SK-N-SH treated with all-trans-retinoic acid at 6 μM for 48 hours (cell line): ENCODE measurements around the gene APC2.

Experiments used
- ATAC-seq: fragments of 200-7000 bp; cut with Tn5 transposase; 3 replicates; pipeline ENCODE4 v1.9.1; 2020; ENCODE audit warnings: mild to moderate bottlenecking, moderate library complexity
- ARNTL ChIP-seq: fragments of 450-650 bp; formaldehyde crosslinking; IDR thresholded peaks from 2 replicates; pipeline ENCODE4 v1.5.0; 2020; ENCODE audit warnings: low read depth, mild to moderate bottlenecking, moderate library complexity, borderline replicate concordance
- BACH2 ChIP-seq: fragments of 250-450 bp; sonication (Bioruptor Pico); IDR thresholded peaks from 2 replicates; pipeline ENCODE4 v1.9.0; 2021; ENCODE audit warnings: mild to moderate bottlenecking, borderline replicate concordance
- CREB5 ChIP-seq: fragments of 250-450 bp; sonication (Bioruptor Pico); IDR thresholded peaks from 2 replicates; pipeline ENCODE4 v1.5.1; 2020; ENCODE audit warnings: low read depth, mild to moderate bottlenecking, moderate library complexity
- CSDC2 ChIP-seq: fragments of 250-450 bp; sonication (Bioruptor Pico); IDR thresholded peaks from 2 replicates; pipeline ENCODE4 v1.5.0; 2020; ENCODE audit warnings: mild to moderate bottlenecking, moderate library complexity
- CSRNP3 ChIP-seq: fragments of 250-450 bp; sonication (Bioruptor Pico); IDR thresholded peaks from 2 replicates; pipeline ENCODE4 v1.5.1; 2021; ENCODE audit warnings: mild to moderate bottlenecking, moderate library complexity
- ESRRG ChIP-seq: fragments of 250-450 bp; sonication (Bioruptor Pico); IDR thresholded peaks from 2 replicates; pipeline ENCODE4 v1.6.1; 2021; ENCODE audit warnings: mild to moderate bottlenecking
- GLIS3 ChIP-seq: fragments of 250-450 bp; sonication (Bioruptor Pico); IDR thresholded peaks from 2 replicates; pipeline ENCODE4 v1.5.0; 2020; ENCODE audit warnings: mild to moderate bottlenecking, moderate library complexity
- ISL1 ChIP-seq: fragments of 250-450 bp; sonication (Bioruptor Pico); IDR thresholded peaks from 2 replicates; pipeline ENCODE4 v2.1.2; 2022; ENCODE audit warnings: mild to moderate bottlenecking, moderate library complexity
- OSR1 ChIP-seq: fragments of 250-450 bp; sonication (Bioruptor Pico); IDR thresholded peaks from 2 replicates; pipeline ENCODE4 v1.8.0; 2022; ENCODE audit warnings: moderate library complexity, mild to moderate bottlenecking, inconsistent platforms
- PATZ1 ChIP-seq: fragments of 250-450 bp; sonication (Bioruptor Pico); IDR thresholded peaks from 2 replicates; pipeline ENCODE4 v1.8.0; 2020; ENCODE audit warnings: mild to moderate bottlenecking, moderate library complexity, borderline replicate concordance
- POU6F1 ChIP-seq: fragments of 250-450 bp; sonication (Bioruptor Pico); IDR thresholded peaks from 2 replicates; pipeline ENCODE4 v1.8.0; 2021; ENCODE audit warnings: low read depth, mild to moderate bottlenecking, moderate library complexity, borderline replicate concordance
- PPARA ChIP-seq: fragments of 250-450 bp; sonication (Bioruptor Pico); IDR thresholded peaks from 2 replicates; pipeline ENCODE4 v1.5.0; 2020; ENCODE audit warnings: mild to moderate bottlenecking, borderline replicate concordance
- RARB ChIP-seq: fragments of 250-450 bp; sonication (Bioruptor Pico); IDR thresholded peaks from 2 replicates; pipeline ENCODE4 v1.8.0; 2021; ENCODE audit warnings: mild to moderate bottlenecking, moderate library complexity
- SNAI2 ChIP-seq: fragments of 250-450 bp; sonication (Bioruptor Pico); IDR thresholded peaks from 2 replicates; pipeline ENCODE4 v1.5.0; 2020; ENCODE audit warnings: mild to moderate bottlenecking, moderate library complexity
- TCF4 ChIP-seq: fragments of 250-450 bp; sonication (Bioruptor Pico); IDR thresholded peaks from 2 replicates; pipeline ENCODE4 v1.8.0; 2021; ENCODE audit warnings: mild to moderate bottlenecking, moderate library complexity, borderline replicate concordance
- ZC3H10 ChIP-seq: fragments of 250-450 bp; sonication (Bioruptor Pico); IDR thresholded peaks from 2 replicates; pipeline ENCODE4 v1.5.1; 2021; ENCODE audit warnings: mild to moderate bottlenecking, moderate library complexity
- ZFP3 ChIP-seq: fragments of 250-450 bp; sonication (Bioruptor Pico); IDR thresholded peaks from 2 replicates; pipeline ENCODE4 v1.5.0; 2020; ENCODE audit warnings: mild to moderate bottlenecking, moderate library complexity
- ZFP30 ChIP-seq: fragments of 450-650 bp; formaldehyde crosslinking; IDR thresholded peaks from 2 replicates; pipeline ENCODE4 v1.5.0; 2022; ENCODE audit warnings: mild to moderate bottlenecking, moderate library complexity
- ZNF565 ChIP-seq: fragments of 450-650 bp; formaldehyde crosslinking; conservative IDR thresholded peaks from 2 replicates; pipeline ENCODE4 v1.5.0; 2020; ENCODE audit warnings: low read depth, mild to moderate bottlenecking, moderate library complexity
- ZNF70 ChIP-seq: fragments of 450-650 bp; formaldehyde crosslinking; IDR thresholded peaks from 2 replicates; pipeline ENCODE4 v1.5.0; 2020; ENCODE audit warnings: mild to moderate bottlenecking, moderate library complexity
- ZNF8 ChIP-seq: fragments of 450-650 bp; formaldehyde crosslinking; IDR thresholded peaks from 2 replicates; pipeline ENCODE4 v1.5.0; 2020; ENCODE audit warnings: mild to moderate bottlenecking, moderate library complexity

The APC2 gene

GRCh38 chr19:1428738-1429391 is 21.1 kb upstream of the APC2 start:
- no peak for TF ChIP-seq BACH2 (CRISPR knock-in tag)
- no peak for TF ChIP-seq RARB (CRISPR knock-in tag)
- no peak for ATAC-seq

GRCh38 chr19:1429750-1430149 is 20.2 kb upstream of the APC2 start:
- TF ChIP-seq CSDC2 (CRISPR knock-in tag) (no peak), CSRNP3 (CRISPR knock-in tag) (no peak), ESRRG (no peak), SNAI2 (no peak), ISL1 (no peak), GLIS3 (CRISPR knock-in tag) (no peak), PPARA (no peak), ZNF565 (no peak)
- no peak for ATAC-seq

GRCh38 chr19:1430246-1430645 is 19.7 kb upstream of the APC2 start:
- no peak for TF ChIP-seq ZNF70 (CRISPR knock-in tag)
- TF ChIP-seq CSDC2 (CRISPR knock-in tag), result no peak
- ATAC-seq, result no peak

- TF ChIP-seq ARNTL, result no peak
- TF ChIP-seq, all 23 proteins: peak for 0
- ATAC-seq, result no peak
These were observed 18.0 kb upstream of the APC2 start for GRCh38 chr19:1431759-1432506.

- no peak for TF ChIP-seq TCF4 (CRISPR knock-in tag)
- TF ChIP-seq ZFP3, result no peak
- TF ChIP-seq CREB5 (CRISPR knock-in tag), result no peak
- TF ChIP-seq ISL1, result no peak
- TF ChIP-seq ARNTL, result no peak
- TF ChIP-seq OSR1 (CRISPR knock-in tag), result no peak
- no peak for TF ChIP-seq GLIS3 (CRISPR knock-in tag)
- no peak for TF ChIP-seq RARB (CRISPR knock-in tag)
- no peak for TF ChIP-seq ZFP30 (CRISPR knock-in tag)
- TF ChIP-seq ESRRG, result no peak
- no peak for TF ChIP-seq ZNF70 (CRISPR knock-in tag)
- no peak for TF ChIP-seq ZC3H10 (CRISPR knock-in tag)
- TF ChIP-seq PPARA, result no peak
- no peak for TF ChIP-seq ZNF8 (CRISPR knock-in tag)
- ATAC-seq, result no peak
These were observed 17.4 kb upstream of the APC2 start for GRCh38 chr19:1432507-1432887.

GRCh38 chr19:1433119-1434039 is 16.5 kb upstream of the APC2 start:
- no peak for ATAC-seq
- TF ChIP-seq ARNTL (no peak), CREB5 (CRISPR knock-in tag) (no peak), GLIS3 (CRISPR knock-in tag) (no peak), ZC3H10 (CRISPR knock-in tag) (no peak), CSRNP3 (CRISPR knock-in tag) (no peak), ZFP3 (no peak), ZNF70 (CRISPR knock-in tag) (no peak), TCF4 (CRISPR knock-in tag) (no peak), PATZ1 (CRISPR knock-in tag) (no peak), ZNF8 (CRISPR knock-in tag) (no peak), ZNF565 (no peak), BACH2 (CRISPR knock-in tag) (no peak), POU6F1 (no peak), CSDC2 (CRISPR knock-in tag) (no peak), ZFP30 (CRISPR knock-in tag) (no peak)
